B cell (primary cell): Measurements from ENCODE around the gene PPFIA2.

ENCODE experiments used
- CTCF ChIP-seq: fragments of 200-600 bp; IDR thresholded peaks from one replicate; pipeline ENCODE4 v1.8.0; 2022; ENCODE audit warnings: antibody characterized with exemption, mild to moderate bottlenecking
- EZH2 ChIP-seq: IDR thresholded peaks from 2 replicates; pipeline ENCODE4 v1.6.1; 2012; ENCODE audit warnings: borderline replicate concordance, low read depth, mild to moderate bottlenecking, moderate library complexity, low read length; ENCODE audit not compliant: insufficient read depth, poor library complexity, severe bottlenecking

GRCh38 chr12:81500788-81501187 lies 258.4 kb downstream of the PPFIA2 start:
- TF ChIP-seq CTCF: no peak
- TF ChIP-seq EZH2: no peak
